HG02870 (cell line): ENCODE measurements around the gene GLYATL1.

Source experiments
- ATAC-seq: cut with Tn5 transposase; IDR thresholded peaks from one replicate; pipeline ENCODE4 v1.9.1; 2021; ENCODE audit warnings: mild to moderate bottlenecking, moderate library complexity; ENCODE audit not compliant: unreplicated experiment

Gene GLYATL1

DNA sequence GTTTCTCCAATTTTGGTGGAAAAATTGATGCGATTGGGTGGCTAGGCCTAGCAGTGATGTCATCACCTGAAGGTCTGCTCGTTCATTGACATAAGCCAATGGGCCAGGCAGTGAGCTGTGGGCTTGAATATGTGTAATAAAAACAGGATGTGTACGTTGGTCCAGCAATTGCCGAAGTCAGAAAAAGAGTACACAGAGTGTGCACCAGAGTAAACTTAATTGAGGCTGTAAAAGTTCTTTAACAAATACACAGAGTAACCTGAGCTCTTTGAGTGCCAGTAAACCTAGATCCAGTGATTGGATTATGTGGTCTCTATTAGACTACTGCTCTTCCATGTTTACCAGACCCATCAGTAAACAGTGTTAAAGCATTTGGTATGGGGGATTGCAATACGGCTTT is 13.0 kb upstream of the GLYATL1 start:
- ATAC-seq = no peak

- ATAC-seq = no peak
Observed at GRCh38 chr11:58926695-58927094, 12.6 kb upstream of the GLYATL1 start.

DNA sequence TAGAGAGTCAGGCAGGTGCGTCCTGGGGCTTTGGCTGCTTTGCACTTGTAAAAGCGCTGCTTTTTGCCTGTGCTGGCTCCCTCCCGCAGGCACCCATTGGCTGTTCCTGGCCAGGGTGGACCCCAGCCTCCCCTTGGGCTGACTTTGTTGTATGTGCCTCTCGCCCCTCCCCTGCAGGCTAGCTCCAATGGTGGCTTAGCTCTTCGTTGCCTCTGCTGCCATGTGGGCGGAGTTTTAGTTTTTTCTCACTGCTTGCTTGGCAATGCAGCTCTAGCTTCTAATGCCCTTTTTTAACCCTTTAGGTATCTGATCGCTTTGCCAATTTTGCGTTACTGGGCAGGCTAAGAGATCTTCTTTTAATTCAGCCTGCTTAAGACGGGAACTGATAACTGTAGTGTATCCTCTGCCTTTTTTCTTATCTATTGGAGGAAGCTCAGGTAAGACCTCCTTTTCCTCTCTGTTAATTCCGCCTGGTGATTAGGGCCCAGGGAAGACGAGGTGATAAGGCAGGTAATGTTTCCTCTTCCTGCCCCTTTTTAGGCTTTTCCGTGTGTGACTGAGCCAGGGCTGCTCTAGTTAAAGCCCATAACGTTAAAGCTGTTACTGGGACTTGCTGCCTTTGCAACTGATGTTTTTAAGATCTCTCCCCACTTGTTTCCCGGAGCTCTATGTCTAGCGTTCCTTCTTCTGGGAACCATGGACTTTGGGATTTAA is 11.7 kb upstream of the GLYATL1 start:
- ATAC-seq = no peak

- no peak for ATAC-seq
Observed at GRCh38 chr11:58928107-58928499, 11.2 kb upstream of the GLYATL1 start.

DNA sequence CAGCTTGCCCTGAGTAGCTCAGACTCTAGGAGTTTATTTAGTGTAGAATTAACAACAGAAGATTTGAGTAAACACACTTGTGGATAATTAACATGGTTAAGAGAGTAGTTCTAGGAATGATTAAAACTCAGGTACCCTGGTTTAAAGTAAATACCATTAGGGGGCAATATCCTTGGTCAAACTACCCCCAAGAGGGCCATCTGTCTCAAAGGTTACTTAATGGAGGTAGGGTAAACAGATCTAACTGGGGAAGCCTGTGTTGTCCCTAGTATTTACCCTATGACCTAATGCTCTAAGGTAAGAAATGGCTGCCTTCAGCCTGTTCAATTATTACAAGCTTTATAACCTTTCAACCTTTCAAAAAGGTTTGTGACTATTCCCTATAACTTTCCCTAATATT is 10.6 kb upstream of the GLYATL1 start:
- no peak for ATAC-seq

DNA sequence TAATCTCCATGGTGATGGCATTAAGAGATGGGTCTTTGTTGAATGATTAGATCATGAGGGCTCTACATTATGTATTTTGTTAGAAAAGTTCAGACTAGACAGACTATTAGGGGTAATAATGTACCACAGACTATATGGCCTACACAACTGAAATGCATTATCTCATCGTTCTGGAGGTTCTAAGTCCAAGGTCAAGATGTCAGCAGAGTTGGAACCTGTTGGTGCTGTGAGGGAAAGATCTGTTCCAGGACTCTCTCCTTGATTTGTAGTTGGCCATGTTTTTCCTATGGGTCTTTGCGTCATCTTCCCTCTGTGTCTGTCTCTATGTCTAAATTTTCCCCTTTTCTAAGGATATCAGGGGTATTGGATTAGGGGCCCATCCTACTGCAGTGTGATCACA is 8.4 kb upstream of the GLYATL1 start:
- ATAC-seq = no peak

DNA sequence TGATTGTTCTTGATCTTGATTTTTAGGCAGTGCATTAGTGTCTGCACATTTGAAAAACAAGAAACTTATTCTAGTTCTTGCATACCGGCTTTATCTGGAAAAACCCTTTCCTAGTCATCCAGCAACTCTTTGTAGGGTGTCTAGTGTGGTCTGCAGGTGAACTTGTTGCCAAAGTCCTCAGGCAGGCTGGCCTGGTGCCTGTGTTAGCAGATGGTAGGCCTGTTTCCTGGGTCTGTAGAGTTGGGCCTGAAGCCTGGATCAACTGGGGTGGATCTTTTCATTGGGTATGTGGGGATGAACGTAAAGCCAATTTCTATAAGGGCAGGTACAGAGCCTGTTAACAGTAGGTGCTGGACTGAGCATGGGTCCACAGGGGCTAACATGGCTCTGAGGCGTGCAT is 5.6 kb upstream of the GLYATL1 start:
- no peak for ATAC-seq

DNA sequence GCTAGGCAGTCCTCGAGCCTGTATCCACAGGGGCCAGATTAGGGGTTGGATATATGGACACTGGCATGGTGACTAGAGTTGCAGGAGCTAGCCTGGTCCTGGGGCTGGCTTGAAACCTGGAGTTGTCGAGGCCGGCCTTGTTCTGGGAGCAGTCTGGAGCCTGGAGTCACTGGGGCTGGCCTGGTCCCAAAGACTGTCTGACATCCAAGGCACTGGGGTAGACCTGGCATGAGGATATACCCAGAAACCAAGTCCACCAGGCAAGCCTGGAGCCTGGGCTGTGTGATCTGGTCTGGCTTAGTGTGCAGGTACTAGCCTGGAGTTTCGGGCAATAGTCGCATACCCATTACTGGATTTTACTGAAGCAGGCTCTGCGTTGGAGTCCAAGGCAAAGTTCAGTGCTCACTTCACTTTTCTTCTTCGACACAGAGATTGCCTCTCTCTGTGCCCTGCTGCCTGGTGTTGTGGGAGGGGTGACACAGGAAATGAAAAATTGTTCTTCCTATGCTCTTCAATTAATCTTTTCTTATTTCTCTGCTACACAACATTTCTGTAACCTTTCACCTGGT is 4.3 kb upstream of the GLYATL1 start:
- no peak for ATAC-seq

GRCh38 chr11:58938398-58938797 is 890 bp upstream of the GLYATL1 start:
- no peak for ATAC-seq

DNA sequence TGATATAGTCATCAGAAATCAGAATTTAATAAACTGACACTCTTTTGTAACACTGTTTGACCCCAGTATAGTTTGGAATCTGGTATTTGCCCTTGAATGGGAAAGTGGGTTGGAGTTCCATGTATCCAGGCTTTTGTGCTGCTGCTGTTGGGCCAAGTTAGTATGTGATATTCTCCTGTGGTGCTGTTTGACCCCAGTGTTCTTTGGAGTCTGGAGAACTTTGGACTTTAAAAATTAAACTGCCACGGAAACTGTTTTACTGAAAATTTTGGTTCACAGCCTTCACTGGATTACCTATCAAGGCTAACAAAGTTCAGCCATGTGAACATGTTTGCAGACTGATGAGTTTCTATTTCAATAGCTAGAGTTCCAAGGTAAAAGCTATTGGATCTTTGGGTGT is 740 bp downstream of the GLYATL1 start:
- ATAC-seq = no peak

GRCh38 chr11:58941838-58942237 is 2.5 kb downstream of the GLYATL1 start:
- ATAC-seq = no peak

- ATAC-seq = no peak
Observed at GRCh38 chr11:58945663-58946062, 6.4 kb downstream of the GLYATL1 start.

- no peak for ATAC-seq
Observed at GRCh38 chr11:58949184-58949583, 9.9 kb downstream of the GLYATL1 start.

GRCh38 chr11:58957922-58958321 is 18.6 kb downstream of the GLYATL1 start:
- ATAC-seq = peak; percentile 72

- ATAC-seq = peak; percentile 45
Observed at GRCh38 chr11:58958500-58958899, 19.2 kb downstream of the GLYATL1 start.

DNA sequence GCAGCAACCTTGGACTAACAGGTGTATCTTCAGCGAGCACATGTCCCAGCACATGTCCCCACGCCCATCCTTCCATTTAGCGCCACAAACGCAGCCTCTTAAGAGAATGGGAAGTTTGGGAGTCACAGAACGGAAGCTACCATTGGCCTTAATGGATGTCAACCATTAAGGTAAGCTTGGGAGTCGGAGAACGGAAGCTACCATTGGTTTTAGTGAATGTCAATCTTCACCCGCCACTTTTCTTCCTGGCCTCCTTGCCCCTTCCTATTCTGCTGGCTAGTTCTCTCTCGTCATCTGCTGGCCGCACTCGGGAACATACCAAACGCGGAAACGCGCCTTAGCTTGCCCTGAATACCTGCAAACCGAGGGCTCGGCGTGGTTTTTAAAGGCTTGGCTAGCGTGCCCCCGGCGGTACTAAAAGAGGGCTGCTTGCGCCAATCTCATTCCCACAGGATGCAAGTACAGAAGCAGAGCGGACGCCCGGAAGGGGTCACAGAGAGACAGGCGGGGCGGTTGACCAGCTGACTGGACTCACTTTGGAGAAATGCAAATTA is 24.3 kb downstream of the GLYATL1 start:
- ATAC-seq = no peak

- ATAC-seq = no peak
Observed at GRCh38 chr11:58965246-58965985, 26.1 kb downstream of the GLYATL1 start.

- ATAC-seq = no peak
Observed at GRCh38 chr11:58968251-58968711, 29.0 kb downstream of the GLYATL1 start.

DNA sequence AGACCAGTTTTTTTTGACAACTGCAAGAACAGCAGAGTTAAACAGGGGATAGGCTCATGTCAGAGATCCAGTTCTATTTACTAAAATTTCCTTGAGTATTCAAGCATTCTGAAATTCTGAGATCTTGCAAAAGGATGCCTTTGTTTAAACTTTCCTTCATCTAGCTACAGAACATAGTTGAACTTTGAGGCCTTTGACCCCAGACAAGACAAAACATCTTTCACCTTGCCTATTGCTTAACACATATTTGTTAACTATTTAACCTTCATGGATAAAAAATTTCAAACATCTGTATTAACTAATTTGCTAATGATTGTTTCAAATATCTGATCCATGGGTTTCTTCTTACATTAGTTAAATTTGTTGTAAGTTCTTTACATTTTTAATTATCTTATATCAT is 38.2 kb downstream of the GLYATL1 start:
- ATAC-seq = no peak

- ATAC-seq = no peak
Observed at GRCh38 chr11:58979222-58979621, 39.9 kb downstream of the GLYATL1 start.

DNA sequence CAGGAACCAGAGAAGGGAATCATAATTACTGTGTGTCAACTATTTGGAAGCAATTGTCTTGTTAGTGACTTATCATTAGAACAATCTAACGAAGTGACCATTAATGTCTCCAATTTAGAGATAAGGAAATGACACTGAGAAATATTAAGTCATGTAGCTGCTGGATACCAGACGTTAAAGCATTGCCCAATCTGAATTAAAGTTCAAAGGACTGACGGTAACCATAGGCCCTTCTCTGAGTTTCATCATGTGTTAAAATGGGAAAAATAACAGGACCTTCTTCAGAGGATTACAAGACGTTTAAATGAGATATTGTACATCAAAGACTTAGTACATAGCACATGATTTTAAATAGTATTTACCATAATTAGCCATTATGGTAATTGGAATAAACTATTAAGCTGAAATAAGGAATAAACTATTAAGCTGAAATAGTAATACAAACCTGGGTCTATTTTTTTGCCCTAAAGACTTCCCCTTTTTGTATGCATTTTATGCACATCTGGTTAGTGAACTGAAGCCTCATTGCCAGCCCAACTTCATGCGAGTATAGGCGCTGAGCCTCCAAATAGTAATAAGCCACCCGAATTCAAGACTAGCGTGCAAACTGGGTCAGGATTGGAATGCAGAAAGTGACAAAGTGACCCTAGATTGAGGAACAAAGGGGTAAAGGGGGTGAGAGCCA is 41.0 kb downstream of the GLYATL1 start:
- ATAC-seq = no peak
